Smooth muscle cell of the coronary artery (primary cell): ENCODE data around the gene FAM13A. TPM values are rescaled to one million over a fixed set of nuclear protein-coding genes. Genes with fewer than 3 reads are reported as not detected.

Source experiments
- total RNA-seq: library from RNA; depleted of rRNA; stranded (reverse); fragments of >200 nt; gene quantifications from 2 replicates; pipeline ENCODE4 v1.2.3, GENCODE V29; 2014; ENCODE audit warnings: low replicate concordance

FAM13A gene
- total RNA-seq: 6.7 and 17.4 TPM in 2 replicates

GRCh38 chr4:89056953-89057398, at the start of gene FAM13A:
Gene FAM13A, minus strand, starts transcription at chr4:89057185. Its CDS starts 221 bp downstream, at chr4:89056964.

GRCh38 chr4:88697588-88698329, 359.2 kb downstream of the FAM13A start, which contains the start of gene NAP1L5:
Gene NAP1L5, minus strand, starts transcription at chr4:88697829. Its CDS starts 75 bp downstream, at chr4:88697754.

Other genes with a start within 250 kb of the FAM13A start
- gene TIGD2, start 54.3 kb upstream of the FAM13A start, total RNA-seq: 2.5 and 2.7 TPM in 2 replicates